H7 (cell line): ENCODE results near the gene ERBB4. TPM values are rescaled to one million over a fixed set of nuclear protein-coding genes. Genes with fewer than 3 reads are reported as not detected.

Experiments
- DNase-seq: peaks from one replicate; pipeline ENCODE4 v3.0.0; 2012
- H3K27me3 ChIP-seq: 2 replicates; pipeline ENCODE4 v1.6.0; 2011; ENCODE audit warnings: mild to moderate bottlenecking, low read length; ENCODE audit not compliant: control insufficient read depth, insufficient read depth
- H3K36me3 ChIP-seq: replicated peaks from 2 replicates; pipeline ENCODE4 v1.5.1; 2011; ENCODE audit warnings: low read length; ENCODE audit not compliant: control insufficient read depth, insufficient read depth
- H3K4me3 ChIP-seq: 2 replicates; pipeline ENCODE4 v1.5.1; 2011; ENCODE audit warnings: low read depth, mild to moderate bottlenecking, control low read depth, low read length, moderate library complexity; ENCODE audit not compliant: insufficient read depth
- total RNA-seq: library from RNA; depleted of rRNA; stranded (reverse); fragments of >200 nt; shearing (Covaris generic); gene quantifications from 2 replicates; pipeline ENCODE4 v1.2.3, GENCODE V29; 2014

ERBB4 gene
- total RNA-seq, 1 experiment from 2014 or later = 5.7 TPM

- Histone ChIP-seq H3K27me3 (peaks cover 51% of the 10 kb centered on the region), H3K4me3 (peak overlapping the region; percentile 65), H3K36me3 (no peaks in the 10 kb centered on the region)
- DNase-seq = peak; percentile 25
Measured at GRCh38 chr2:212535996-212536816, 2.4 kb downstream of the ERBB4 start.

- Histone ChIP-seq H3K36me3 (no peaks in the 10 kb centered on the region), H3K27me3 (peaks cover 49% of the 10 kb centered on the region), H3K4me3 (no peak overlapping the region)
Measured at GRCh38 chr2:212534336-212534735, 4.3 kb downstream of the ERBB4 start.

GRCh38 chr2:212532585-212532984 lies 6.0 kb downstream of the ERBB4 start:
- Histone ChIP-seq H3K36me3 (no peaks in the 10 kb centered on the region), H3K27me3 (peaks cover 35% of the 10 kb centered on the region), H3K4me3 (no peak overlapping the region)
- no peak for DNase-seq

More at GRCh38 chr2:212534336-212534735, 4.3 kb downstream of the ERBB4 start:
- DNase-seq = no peak

- H3K36me3 ChIP-seq = no peaks in the 10 kb centered on the region
- H3K27me3 ChIP-seq = peaks cover 30% of the 10 kb centered on the region
- no peak overlapping the region for H3K4me3 ChIP-seq
- no peak for DNase-seq
Measured at GRCh38 chr2:212532087-212532486, 6.5 kb downstream of the ERBB4 start.

GRCh38 chr2:212531499-212531898 lies 7.1 kb downstream of the ERBB4 start:
- no peak for DNase-seq
- Histone ChIP-seq H3K36me3 (no peaks in the 10 kb centered on the region), H3K27me3 (peaks cover 24% of the 10 kb centered on the region), H3K4me3 (no peak overlapping the region)

- Histone ChIP-seq H3K27me3 (peaks cover 19% of the 10 kb centered on the region), H3K4me3 (no peak overlapping the region), H3K36me3 (no peaks in the 10 kb centered on the region)
- DNase-seq = no peak
Measured at GRCh38 chr2:212530991-212531390, 7.6 kb downstream of the ERBB4 start.

GRCh38 chr2:212530373-212530772 lies 8.2 kb downstream of the ERBB4 start:
- no peaks in the 10 kb centered on the region for H3K36me3 ChIP-seq
- DNase-seq = no peak
- H3K4me3 ChIP-seq = no peak overlapping the region
- peaks cover 13% of the 10 kb centered on the region for H3K27me3 ChIP-seq

- Histone ChIP-seq H3K27me3 (no peaks in the 10 kb centered on the region), H3K36me3 (no peaks in the 10 kb centered on the region), H3K4me3 (no peak overlapping the region)
- DNase-seq = no peak
Measured at GRCh38 chr2:212528106-212528856, 10.3 kb downstream of the ERBB4 start.

GRCh38 chr2:212526059-212526458 lies 12.5 kb downstream of the ERBB4 start:
- no peaks in the 10 kb centered on the region for H3K36me3 ChIP-seq
- DNase-seq = no peak

GRCh38 chr2:212523756-212524155 lies 14.8 kb downstream of the ERBB4 start:
- DNase-seq = no peak
- Histone ChIP-seq H3K36me3 (no peaks in the 10 kb centered on the region), H3K4me3 (no peak overlapping the region)

More at GRCh38 chr2:212526059-212526458, 12.5 kb downstream of the ERBB4 start:
- Histone ChIP-seq H3K4me3 (no peak overlapping the region), H3K27me3 (no peaks in the 10 kb centered on the region)

GRCh38 chr2:212520340-212520739 lies 18.3 kb downstream of the ERBB4 start:
- DNase-seq = peak; percentile 4
- Histone ChIP-seq H3K27me3 (no peaks in the 10 kb centered on the region), H3K4me3 (no peak overlapping the region), H3K36me3 (no peaks in the 10 kb centered on the region)

More at GRCh38 chr2:212523756-212524155, 14.8 kb downstream of the ERBB4 start:
- H3K27me3 ChIP-seq = no peaks in the 10 kb centered on the region

- Histone ChIP-seq H3K4me3 (no peak overlapping the region), H3K27me3 (no peaks in the 10 kb centered on the region), H3K36me3 (no peaks in the 10 kb centered on the region)
- no peak for DNase-seq
Measured at GRCh38 chr2:212517693-212518092, 20.9 kb downstream of the ERBB4 start.

- Histone ChIP-seq H3K4me3 (no peak overlapping the region), H3K27me3 (no peaks in the 10 kb centered on the region), H3K36me3 (no peaks in the 10 kb centered on the region)
- no peak for DNase-seq
Measured at GRCh38 chr2:212505586-212505985, 33.0 kb downstream of the ERBB4 start.

- Histone ChIP-seq H3K27me3 (no peaks in the 10 kb centered on the region), H3K4me3 (no peak overlapping the region), H3K36me3 (no peaks in the 10 kb centered on the region)
- no peak for DNase-seq
Measured at GRCh38 chr2:212495046-212495445, 43.6 kb downstream of the ERBB4 start.
